Measurements from ENCODE around the gene SCN3A. TPM values are rescaled to one million over a fixed set of nuclear protein-coding genes. Genes with fewer than 3 reads are reported as not detected.
A peak's percentile ranks its signal among the peaks of the same experiment; 100 is the strongest.

Gene SCN3A
- total and polyA plus RNA-seq, 9 of the 15 experiments (the other 6 are each of a cell fraction or from before 2014, with no cell fraction given) = not detected

- TF ChIP-seq UBTF (IDR thresholded peaks at IDR 0.05; ENCODE audit: borderline replicate concordance in 1 of 2, low read depth in 2 of 2, low read length in 2 of 2) = no peak
- TF ChIP-seq SIX5 (IDR thresholded peaks at IDR 0.05; ENCODE audit: borderline replicate concordance in 1 of 2, insufficient read depth in 1 of 2, low read depth in 1 of 2, low read length in 2 of 2) = no peak
- TF ChIP-seq BRD4 (IDR thresholded peaks at IDR 0.05) = no peak
- no peak for TF ChIP-seq ZNF586 (CRISPR knock-in tag; conservative IDR thresholded peaks at IDR 0.05)
- no peak for TF ChIP-seq ZKSCAN8 (CRISPR knock-in tag; IDR thresholded peaks at IDR 0.05)
Measured at GRCh38 chr2:165239230-165239629, 35.4 kb upstream of the SCN3A start, which contains the start of gene SCN2A (continued).

GRCh38 chr2:165238295-165238694 is 34.4 kb upstream of the SCN3A start:
- Histone ChIP-seq H3K4me3 (no peak overlapping the region), H3K4me2 (ENCODE audit: insufficient read depth, low read length) (no peak overlapping the region), H3K36me3 (ENCODE audit: control insufficient read depth, insufficient read depth, low read length) (no peaks in the 10 kb centered on the region), H3K9ac (ENCODE audit: insufficient read depth in 1 of 2, low read depth in 2 of 2, low read length in 2 of 2) (no peak overlapping the region), H3K27ac (ENCODE audit: extremely low read depth, low read depth, low read length) (no peak overlapping the region), H3K79me2 (ENCODE audit: control insufficient read depth, insufficient read depth, low read length) (no peaks in the 10 kb centered on the region), H2AFZ (ENCODE audit: low read depth, low read length) (no peak overlapping the region), H3K4me1 (replicated peaks in 1 of 2; ENCODE audit: control insufficient read depth in 2 of 2, insufficient read depth in 2 of 2, low read length in 2 of 2) (no peaks in the 10 kb centered on the region), H3K9me1 (ENCODE audit: control insufficient read depth, insufficient read depth, low read length) (no peaks in the 10 kb centered on the region), H3K27me3 (ENCODE audit: control insufficient read depth in 2 of 2, insufficient read depth in 2 of 2, low read length in 2 of 2) (no peaks in the 10 kb centered on the region), H3K9me3 (replicated peaks; ENCODE audit: control insufficient read depth, insufficient read depth, low read depth, low read length) (no peaks in the 10 kb centered on the region), H4K20me1 (replicated peaks; ENCODE audit: control insufficient read depth, insufficient read depth, low read length) (no peaks in the 10 kb centered on the region)
- intact Hi-C loops (cut with micrococcal nuclease) (loop anchor here (2.0 to 5.0 kb wide), 2 partner anchors 634 to 891 kb away; partner anchors contain the start of gene SCN1A), in situ Hi-C loops (cut with MboI) (no loop called here)
- ChIA-PET CTCF (ENCODE audit: low intra/inter-chr PET ratio) (no interaction called here), POLR2A (no interaction called here)
- DNase-seq (ENCODE audit: extremely low read depth in 1 of 4, low spot score in 3 of 4) (peak in 3 of 4 experiments; percentile 8 to 11 (median 9)), ATAC-seq (no peak), FAIRE-seq (no peak)
- TF ChIP-seq EHMT2 (IDR thresholded peaks at IDR 0.05) (peak; percentile 62; the same call in 1 of the 2 replicates), SMAD4 (CRISPR knock-in tag; conservative IDR thresholded peaks at IDR 0.05) (no peak), REST (IDR thresholded peaks at IDR 0.05; ENCODE audit: borderline replicate concordance) (peak; percentile 89), REST (CRISPR knock-in tag; IDR thresholded peaks at IDR 0.05; ENCODE audit: low read depth) (0 out of 2 replicates have a peak, but pooled peaks have one; percentile 76)
- BruUV-seq (replicated peaks) = no TSS peak
- WGBS (ENCODE audit: insufficient coverage, low coverage, missing lambda C conversion rate) = 3% methylated on average over 3 of the region's 3 CpGs
